Fibroblast of mammary gland (primary cell): Measurements from ENCODE around the gene TMEM131.

Source experiments
- DNase-seq: peaks from one replicate; pipeline ENCODE4 v3.0.0-alpha.2; 2010; ENCODE audit warnings: low read depth
- H3K4me3 ChIP-seq: 2 replicates; pipeline ENCODE4 v1.5.1; 2011; ENCODE audit warnings: low read depth, mild to moderate bottlenecking, low read length, moderate library complexity; ENCODE audit not compliant: control insufficient read depth
- TF ChIP-seq, protein P1 (sequence below): conservative IDR thresholded peaks from 2 replicates; pipeline ENCODE4 v1.5.1; 2011; ENCODE audit warnings: low read depth, low read length, inconsistent platforms; ENCODE audit not compliant: control insufficient read depth, insufficient read depth

TMEM131 gene

DNA sequence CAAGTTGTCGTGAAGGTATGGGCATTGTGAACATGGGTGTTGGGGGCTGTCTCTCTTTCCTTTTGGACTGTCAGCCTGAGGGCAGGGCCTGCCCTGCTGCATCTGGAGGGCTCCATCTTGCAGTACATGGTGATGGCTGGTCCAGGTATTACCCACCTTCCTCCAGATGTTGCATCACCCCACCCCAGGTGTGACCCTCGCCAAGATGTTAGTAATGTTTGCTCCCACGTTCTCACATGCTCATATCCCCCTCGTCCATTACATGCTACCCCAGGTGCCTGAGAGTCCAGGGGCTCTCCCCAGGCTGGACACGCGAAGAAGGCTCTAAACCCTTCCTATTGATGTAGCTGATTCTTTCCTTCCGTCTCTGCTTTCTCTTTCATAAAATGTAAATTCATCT is 268.5 kb downstream of the TMEM131 start:
- DNase-seq, result no peak

DNA sequence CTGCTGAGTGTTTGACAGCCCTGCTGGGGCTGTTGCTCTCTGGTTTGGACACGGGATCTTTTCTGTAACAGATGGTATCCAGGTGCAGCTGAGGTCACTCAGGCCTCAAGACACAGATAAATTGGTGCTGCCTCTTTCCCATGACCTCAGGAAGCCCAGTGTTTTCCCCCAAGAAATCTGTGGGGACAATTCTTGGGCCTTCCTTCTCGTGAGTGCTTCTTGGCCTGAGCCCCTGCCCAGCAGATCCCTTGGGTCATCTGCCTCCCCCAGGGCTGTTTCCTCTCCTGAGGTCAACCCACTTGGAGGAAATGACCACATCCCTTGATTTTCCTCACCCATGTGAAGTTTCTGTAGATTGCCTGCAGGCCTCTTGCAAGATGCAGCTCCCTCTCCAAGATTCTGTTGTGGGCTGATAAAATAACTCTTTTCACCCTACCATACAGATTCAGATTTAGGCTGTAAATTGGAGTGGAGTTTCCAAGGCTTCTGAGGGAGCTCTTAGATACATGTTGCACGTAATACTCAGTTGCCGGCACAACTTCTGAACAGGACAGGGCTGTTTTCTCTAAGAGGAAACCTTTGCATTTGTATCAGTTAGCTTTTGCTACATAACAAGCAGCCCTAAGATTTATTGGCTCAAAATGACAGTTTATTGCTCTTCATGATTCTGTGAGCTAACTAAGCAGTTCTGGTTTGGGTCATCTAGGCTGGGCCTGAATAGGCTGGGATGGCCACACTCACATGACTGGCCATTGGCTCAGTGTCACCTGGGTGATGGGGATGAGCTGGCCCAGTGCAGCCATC is 269.3 kb downstream of the TMEM131 start:
- TF ChIP-seq, protein P1, sequence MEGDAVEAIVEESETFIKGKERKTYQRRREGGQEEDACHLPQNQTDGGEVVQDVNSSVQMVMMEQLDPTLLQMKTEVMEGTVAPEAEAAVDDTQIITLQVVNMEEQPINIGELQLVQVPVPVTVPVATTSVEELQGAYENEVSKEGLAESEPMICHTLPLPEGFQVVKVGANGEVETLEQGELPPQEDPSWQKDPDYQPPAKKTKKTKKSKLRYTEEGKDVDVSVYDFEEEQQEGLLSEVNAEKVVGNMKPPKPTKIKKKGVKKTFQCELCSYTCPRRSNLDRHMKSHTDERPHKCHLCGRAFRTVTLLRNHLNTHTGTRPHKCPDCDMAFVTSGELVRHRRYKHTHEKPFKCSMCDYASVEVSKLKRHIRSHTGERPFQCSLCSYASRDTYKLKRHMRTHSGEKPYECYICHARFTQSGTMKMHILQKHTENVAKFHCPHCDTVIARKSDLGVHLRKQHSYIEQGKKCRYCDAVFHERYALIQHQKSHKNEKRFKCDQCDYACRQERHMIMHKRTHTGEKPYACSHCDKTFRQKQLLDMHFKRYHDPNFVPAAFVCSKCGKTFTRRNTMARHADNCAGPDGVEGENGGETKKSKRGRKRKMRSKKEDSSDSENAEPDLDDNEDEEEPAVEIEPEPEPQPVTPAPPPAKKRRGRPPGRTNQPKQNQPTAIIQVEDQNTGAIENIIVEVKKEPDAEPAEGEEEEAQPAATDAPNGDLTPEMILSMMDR, result no peak
- H3K4me3 ChIP-seq, result no peak overlapping the region
- peak; percentile 62 for DNase-seq

More for the DNA sequence above, 268.5 kb downstream of the TMEM131 start:
- no peak overlapping the region for H3K4me3 ChIP-seq
- TF ChIP-seq, protein P1, result no peak

DNA sequence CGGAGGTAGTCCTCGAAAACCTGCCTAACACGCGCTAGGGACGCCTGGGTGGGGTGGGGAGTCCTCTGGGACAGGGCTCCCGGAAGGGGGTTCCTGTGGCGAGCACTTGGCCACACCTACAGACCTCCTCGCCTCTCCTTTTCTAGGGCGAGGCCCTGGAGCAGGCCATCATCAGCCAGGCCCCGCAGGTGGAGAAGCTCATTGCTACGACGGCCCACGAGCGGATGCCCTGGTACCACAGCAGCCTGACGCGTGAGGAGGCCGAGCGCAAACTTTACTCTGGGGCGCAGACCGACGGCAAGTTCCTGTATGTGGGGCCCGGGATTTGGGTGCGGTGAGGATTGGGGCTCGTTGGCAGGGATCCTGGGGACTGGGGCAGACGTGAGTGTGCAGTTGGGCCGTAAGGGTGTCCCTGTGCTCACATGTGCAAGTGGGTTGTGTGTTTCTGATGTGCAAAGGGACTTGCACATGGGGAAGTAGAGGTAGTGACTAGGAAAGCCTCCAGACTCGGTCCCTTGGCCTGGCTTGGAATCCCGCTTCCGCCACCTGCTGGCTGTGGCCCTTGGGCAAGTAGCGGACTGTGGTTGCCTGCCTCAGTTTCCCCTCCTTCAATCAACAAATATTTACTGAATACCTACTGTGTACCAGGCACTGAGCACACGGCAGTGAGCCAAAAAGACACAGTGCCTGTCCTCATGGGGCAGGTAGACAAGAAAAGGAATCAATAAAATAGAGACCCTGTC is 270.6 kb downstream of the TMEM131 start:
- TF ChIP-seq, protein P1, result no peak
- DNase-seq, result no peak

DNA sequence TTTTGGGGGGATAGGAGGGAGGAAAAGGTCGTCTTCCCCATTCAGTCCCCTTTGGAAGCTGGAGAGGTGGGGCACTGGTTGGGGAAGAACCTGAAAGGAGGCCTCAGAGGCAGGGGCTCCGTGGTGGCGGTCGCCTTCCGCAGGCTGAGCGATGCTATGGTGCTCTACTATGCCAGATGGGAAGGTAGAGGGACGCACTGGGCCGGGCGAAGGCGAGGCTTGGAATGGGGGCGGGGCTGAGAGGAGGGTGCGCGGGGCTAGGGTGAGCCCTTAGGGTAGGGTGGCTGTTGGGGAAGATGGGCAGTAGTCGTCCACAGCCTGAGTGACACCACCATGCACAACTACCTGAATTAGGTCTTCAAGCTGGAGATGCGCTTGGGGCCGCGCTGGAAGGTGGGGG is 271.2 kb downstream of the TMEM131 start:
- no peak for DNase-seq
- TF ChIP-seq, protein P1, result no peak
- no peak overlapping the region for H3K4me3 ChIP-seq

More for the DNA sequence above, 270.6 kb downstream of the TMEM131 start:
- no peak overlapping the region for H3K4me3 ChIP-seq

DNA sequence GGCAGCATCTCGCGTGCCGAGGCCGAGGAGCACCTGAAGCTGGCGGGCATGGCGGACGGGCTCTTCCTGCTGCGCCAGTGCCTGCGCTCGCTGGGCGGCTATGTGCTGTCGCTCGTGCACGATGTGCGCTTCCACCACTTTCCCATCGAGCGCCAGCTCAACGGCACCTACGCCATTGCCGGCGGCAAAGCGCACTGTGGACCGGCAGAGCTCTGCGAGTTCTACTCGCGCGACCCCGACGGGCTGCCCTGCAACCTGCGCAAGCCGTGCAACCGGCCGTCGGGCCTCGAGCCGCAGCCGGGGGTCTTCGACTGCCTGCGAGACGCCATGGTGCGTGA is 271.7 kb downstream of the TMEM131 start:
- no peak for DNase-seq
- TF ChIP-seq, protein P1, result no peak
- no peak overlapping the region for H3K4me3 ChIP-seq

DNA sequence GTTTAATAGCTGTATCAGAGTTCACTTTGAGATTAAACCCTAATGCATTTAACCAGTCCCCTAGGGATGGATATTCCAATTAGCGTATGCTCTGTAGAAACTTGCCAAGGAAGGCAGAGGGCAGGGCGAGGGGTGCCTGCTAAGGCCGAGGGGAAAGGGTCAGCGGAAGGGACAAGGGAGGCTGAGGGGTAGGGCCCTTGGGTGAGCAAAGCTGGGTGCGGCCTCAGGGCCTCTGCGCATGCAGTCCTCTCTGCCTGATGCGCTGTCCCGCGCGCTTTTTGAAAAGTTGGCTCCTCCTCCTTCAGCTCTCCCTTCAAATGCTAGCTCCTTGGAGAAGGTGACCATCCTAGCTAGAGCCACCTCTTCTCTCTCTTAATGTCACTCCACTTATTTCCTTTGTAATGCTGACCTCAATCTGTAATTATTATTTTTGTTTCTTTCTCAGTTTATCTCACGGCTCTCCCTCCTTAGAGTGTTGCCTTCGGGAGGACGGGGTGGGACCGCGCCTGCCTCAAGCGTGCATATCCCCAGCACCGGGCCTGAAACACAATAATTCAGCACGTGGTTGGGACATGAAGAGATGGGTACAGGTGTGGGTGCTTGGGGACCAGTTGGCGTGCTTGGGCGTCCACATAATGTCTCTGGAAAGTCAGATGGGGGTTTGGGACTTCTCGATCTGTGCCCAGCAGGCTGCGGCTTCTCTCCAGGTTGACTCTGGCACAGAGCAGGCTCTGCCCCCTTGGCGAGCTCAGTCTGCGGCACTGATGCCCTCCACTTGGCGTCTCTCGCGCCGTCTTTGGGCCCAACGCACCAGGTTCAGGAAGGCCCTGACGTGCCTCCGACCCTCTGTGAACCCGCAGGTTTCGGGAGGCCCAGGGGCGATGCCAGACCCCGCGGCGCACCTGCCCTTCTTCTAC is 272.3 kb downstream of the TMEM131 start:
- TF ChIP-seq, protein P1, result no peak
- DNase-seq, result no peak
- H3K4me3 ChIP-seq, result no peak overlapping the region
